HEK293T (cell line): Measurements from ENCODE around the gene TMCO2.

Experiments used
- BHLHE40 ChIP-seq: fragments of 450-650 bp; IDR thresholded peaks from 2 replicates; pipeline ENCODE4 v1.6.1; 2016; ENCODE audit warnings: mild to moderate bottlenecking, moderate library complexity, borderline replicate concordance
- CTBP1 ChIP-seq: fragments of 450-650 bp; IDR thresholded peaks from 2 replicates; pipeline ENCODE4 v1.6.1; 2016; ENCODE audit warnings: borderline replicate concordance
- ELF4 ChIP-seq: fragments of 450-650 bp; IDR thresholded peaks from 2 replicates; pipeline ENCODE4 v1.6.1; 2017; ENCODE audit warnings: antibody characterized with exemption
- FOXA1 ChIP-seq: fragments of 450-650 bp; IDR thresholded peaks from 2 replicates; pipeline ENCODE4 v1.6.1; 2016; ENCODE audit warnings: mild to moderate bottlenecking
- FOXK2 ChIP-seq: fragments of 450-650 bp; IDR thresholded peaks from 2 replicates; pipeline ENCODE4 v1.6.1; 2016; ENCODE audit warnings: mild to moderate bottlenecking
- FOXM1 ChIP-seq: fragments of 450-650 bp; IDR thresholded peaks from 2 replicates; pipeline ENCODE4 v1.6.1; 2017; ENCODE audit warnings: mild to moderate bottlenecking, borderline replicate concordance
- HDGF ChIP-seq: fragments of 450-650 bp; IDR thresholded peaks from 2 replicates; pipeline ENCODE4 v1.6.1; 2017; ENCODE audit warnings: antibody characterized with exemption, borderline replicate concordance
- L3MBTL2 ChIP-seq: fragments of 450-650 bp; conservative IDR thresholded peaks from 2 replicates; pipeline ENCODE4 v1.6.1; 2016; ENCODE audit warnings: mild to moderate bottlenecking
- NFRKB ChIP-seq: fragments of 450-650 bp; IDR thresholded peaks from 2 replicates; pipeline ENCODE4 v1.6.1; 2016; ENCODE audit warnings: mild to moderate bottlenecking, moderate library complexity
- SP1 ChIP-seq: fragments of 450-650 bp; IDR thresholded peaks from 2 replicates; pipeline ENCODE4 v1.6.1; 2017
- SUZ12 ChIP-seq: fragments of 450-650 bp; IDR thresholded peaks from 2 replicates; pipeline ENCODE4 v1.6.1; 2016; ENCODE audit warnings: mild to moderate bottlenecking
- TARDBP ChIP-seq: fragments of 450-650 bp; IDR thresholded peaks from 2 replicates; pipeline ENCODE4 v1.6.1; 2016
- ZNF384 ChIP-seq: fragments of 450-650 bp; IDR thresholded peaks from 2 replicates; pipeline ENCODE4 v1.6.1; 2016

DNA sequence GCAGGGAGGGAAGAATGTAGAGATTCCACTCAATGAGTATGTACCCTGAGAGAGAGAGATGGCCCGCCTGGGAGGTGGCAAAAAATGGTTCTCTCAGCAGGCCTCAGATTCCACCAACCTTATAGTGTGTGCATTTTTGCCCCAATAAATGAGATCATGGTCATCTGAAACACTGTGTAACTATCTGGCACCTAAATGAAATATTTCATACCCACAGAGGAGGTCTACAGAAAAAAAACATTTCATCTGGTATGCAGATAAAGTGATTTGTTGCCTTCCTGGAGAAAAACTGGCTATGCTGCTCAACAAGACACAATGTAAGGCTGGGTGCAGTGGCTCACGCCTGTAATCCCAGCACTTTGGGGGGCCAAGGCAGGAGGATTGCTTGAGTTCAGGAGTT lies 4.9 kb downstream of the TMCO2 start:
- TF ChIP-seq SUZ12 = no peak
- TF ChIP-seq SP1 = no peak
- TF ChIP-seq L3MBTL2 = no peak
- TF ChIP-seq HDGF = no peak
- TF ChIP-seq FOXA1 = no peak
- no peak for TF ChIP-seq FOXM1
- no peak for TF ChIP-seq ZNF384
- no peak for TF ChIP-seq FOXK2
- no peak for TF ChIP-seq CTBP1
- TF ChIP-seq ELF4 = no peak
- no peak for TF ChIP-seq NFRKB
- no peak for TF ChIP-seq BHLHE40
- no peak for TF ChIP-seq TARDBP
